Endothelial cell of umbilical vein (primary cell): ENCODE data around the gene ATP10B. TPM values are rescaled to one million over a fixed set of nuclear protein-coding genes. Genes with fewer than 3 reads are reported as not detected.

ENCODE experiments used
- BruUV-seq: library from RNA; stranded (reverse); fragments of 400-500 nt; replicated peaks from 2 replicates; lab custom pipeline; 2021; lab: Mats Ljungman, UMichigan
- CTCF ChIA-PET: fragments of 300-600, 350-600 bp; sonication (Branson Sonifier 250); formaldehyde crosslinking; loops from one replicate; lab custom pipeline; 2021; ENCODE audit warnings: antibody characterized with exemption, inconsistent platforms; lab: Charles Lee
- POLR2A ChIA-PET: fragments of 300-600, 350-600 bp; sonication (Branson Sonifier 250); formaldehyde crosslinking; loops from one replicate; lab custom pipeline; 2021; ENCODE audit warnings: antibody characterized with exemption, inconsistent platforms; lab: Charles Lee
- DNase-seq: peaks from one replicate; pipeline ENCODE4 v3.0.0-alpha.2; 2011; ENCODE audit warnings: low read depth, low spot score
- FAIRE-seq: peaks from 2 replicates; lab custom pipeline; 2011; peaks lifted over from hg19 to GRCh38; lab: Jason Lieb, UNC
- H2AFZ ChIP-seq: 2 replicates; pipeline ENCODE4 v1.6.0; 2012; ENCODE audit warnings: low read depth, low read length, control low read depth, inconsistent platforms
- H3K27ac ChIP-seq: 2 replicates; pipeline ENCODE4 v1.5.1; 2011; ENCODE audit warnings: low read depth, mild to moderate bottlenecking, control low read depth, low read length, moderate library complexity; ENCODE audit not compliant: insufficient read depth
- H3K27me3 ChIP-seq, 2 experiments: 2 replicates each; pipeline versions ENCODE4 v1.6.0 to v1.6.1; 2011; ENCODE audit warnings: low read length in 2 of 2, mixed read lengths in 1 of 2; ENCODE audit not compliant: control insufficient read depth in 2 of 2, insufficient read depth in 2 of 2
- H3K36me3 ChIP-seq, 2 experiments: 2 replicates in 1 of 2; 3 replicates in 1 of 2; pipeline ENCODE4 v1.5.1; 2011; ENCODE audit warnings: low read length in 2 of 2, mild to moderate bottlenecking in 1 of 2, moderate library complexity in 1 of 2; ENCODE audit not compliant: control insufficient read depth in 2 of 2, insufficient read depth in 2 of 2; ENCODE audit errors: extremely low read depth in 1 of 2
- H3K4me1 ChIP-seq: 3 replicates; pipeline ENCODE4 v1.5.1; 2011; ENCODE audit warnings: mild to moderate bottlenecking, low read length; ENCODE audit not compliant: control insufficient read depth, insufficient read depth; ENCODE audit errors: extremely low read depth
- H3K4me2 ChIP-seq: 2 replicates; pipeline ENCODE4 v1.6.1; 2011; ENCODE audit warnings: low read length, control low read depth, mixed read lengths; ENCODE audit not compliant: insufficient read depth
- H3K4me3 ChIP-seq, 3 experiments: fragments of 200-600 bp in 1 of 3; sonication (generic), shearing (Covaris generic) in 1 of 3; replicated peaks in 1 of 3; 2 replicates each; pipeline ENCODE4 v1.5.1; 2011 to 2016; ENCODE audit warnings: control low read depth in 3 of 3, low read length in 3 of 3, mild to moderate bottlenecking in 2 of 3, inconsistent platforms in 1 of 3, low read depth in 1 of 3, moderate library complexity in 1 of 3; ENCODE audit not compliant: insufficient read depth in 1 of 3
- H3K79me2 ChIP-seq: 2 replicates; pipeline ENCODE4 v1.6.0; 2012; ENCODE audit warnings: low read length, inconsistent platforms; ENCODE audit not compliant: control insufficient read depth, insufficient read depth
- H3K9ac ChIP-seq: replicated peaks from 2 replicates; pipeline ENCODE3; 2011; ENCODE audit warnings: low read length, control low read depth; ENCODE audit not compliant: insufficient read depth; ENCODE audit errors: extremely low read depth
- H3K9me1 ChIP-seq: replicated peaks from 3 replicates; pipeline ENCODE4 v1.6.0; 2011; ENCODE audit warnings: mild to moderate bottlenecking, low read length; ENCODE audit not compliant: control insufficient read depth, insufficient read depth; ENCODE audit errors: extremely low read depth
- H3K9me3 ChIP-seq: replicated peaks from 2 replicates; pipeline ENCODE4 v1.5.1; 2012; ENCODE audit warnings: low read length, inconsistent platforms; ENCODE audit not compliant: control insufficient read depth, insufficient read depth
- H4K20me1 ChIP-seq: replicated peaks from 2 replicates; pipeline ENCODE3; 2011; ENCODE audit warnings: mild to moderate bottlenecking, low read length; ENCODE audit not compliant: control insufficient read depth, insufficient read depth; ENCODE audit errors: extremely low read depth
- CTCF ChIP-seq, 2 donors: IDR thresholded peaks; 1 replicate in 1 of 2; 2 replicates in 1 of 2; pipeline ENCODE4 v1.5.1; 2011; ENCODE audit warnings: low read length in 2 of 2, mild to moderate bottlenecking in 2 of 2, moderate library complexity in 2 of 2, control low read depth in 1 of 2, inconsistent platforms in 1 of 2, low read depth in 1 of 2; ENCODE audit not compliant: insufficient read depth in 1 of 2; ENCODE audit errors: extremely low read depth in 1 of 2
- EZH2 ChIP-seq: IDR thresholded peaks from 2 replicates; pipeline ENCODE4 v1.6.1; 2012; ENCODE audit warnings: borderline replicate concordance, low read depth, mild to moderate bottlenecking, moderate library complexity, low read length, inconsistent platforms; ENCODE audit not compliant: severe bottlenecking
- FOS ChIP-seq: IDR thresholded peaks from 2 replicates; pipeline ENCODE4 v1.6.1; 2011; ENCODE audit warnings: mild to moderate bottlenecking, low read length, moderate library complexity, borderline replicate concordance; ENCODE audit not compliant: insufficient read depth
- GATA2 ChIP-seq: IDR thresholded peaks from 2 replicates; pipeline ENCODE4 v1.7.0; 2011; ENCODE audit warnings: low read depth, mild to moderate bottlenecking, moderate library complexity, mixed read lengths, low read length; ENCODE audit not compliant: insufficient read length, insufficient read depth
- JUN ChIP-seq: IDR thresholded peaks from 2 replicates; pipeline ENCODE4 v1.6.1; 2011; ENCODE audit warnings: borderline replicate concordance, low read depth; ENCODE audit not compliant: insufficient read length, insufficient read depth
- MAX ChIP-seq: IDR thresholded peaks from 2 replicates; pipeline ENCODE4 v1.6.1; 2011; ENCODE audit not compliant: insufficient read depth, insufficient read length
- MYC ChIP-seq: IDR thresholded peaks from one replicate; pipeline ENCODE4 v1.6.1; 2011; ENCODE audit warnings: mild to moderate bottlenecking, low read depth, low read length
- POLR2A ChIP-seq: IDR thresholded peaks from 2 replicates; pipeline ENCODE4 v1.6.1; 2012; ENCODE audit warnings: low read depth, mild to moderate bottlenecking, control low read depth, low read length
- POLR2AphosphoS5 ChIP-seq: IDR thresholded peaks from 2 replicates; pipeline ENCODE4 v1.6.1; 2012; ENCODE audit warnings: low read depth, mild to moderate bottlenecking, control low read depth, low read length, moderate library complexity; ENCODE audit not compliant: insufficient read depth
- dilution Hi-C: fragments of 300-500 bp; cut with MboI; formaldehyde crosslinking; loops from one replicate; pipeline ENCODE4 v1.15.0; 2019; ENCODE audit warnings: low sequenced_read_pairs; ENCODE audit not compliant: extremely low pct_ligation_motif_present
- intact Hi-C: fragments of 100-400 bp; cut with micrococcal nuclease; formaldehyde crosslinking; loops from one replicate; pipeline ENCODE4 v1.10.0; 2022
- polyA plus RNA-seq, 4 experiments: library from polyadenylated mRNA; depleted of rRNA in 3 of 4; stranded (reverse) in 3 of 4; unstranded in 1 of 4; fragments of >200 nt; gene quantifications; 2 replicates each; pipeline versions ENCODE4 v1.2.1 to v1.2.3, GENCODE V29; 2011 to 2012; ENCODE audit warnings: missing spikeins in 1 of 4
- total RNA-seq: library from RNA; stranded (reverse); gene quantifications from 2 replicates; pipeline ENCODE4 v1.2.3, GENCODE V29; 2021

ATP10B gene
- total and polyA plus RNA-seq, 2 donors (not counting 3 experiments of a cell fraction or from before 2014, with no cell fraction given), result not detected

GRCh38 chr5:160620401-160620800, 231.6 kb downstream of the ATP10B start:
- H4K20me1 ChIP-seq, result no peaks in the 10 kb centered on the region
- TF ChIP-seq POLR2AphosphoS5, result no peak
- no peak for TF ChIP-seq CTCF (IDR thresholded peaks at IDR 0.05; ENCODE audit: extremely low read depth in 1 of 2, insufficient read depth in 1 of 2, low read depth in 1 of 2, low read length in 2 of 2)
- no peak for TF ChIP-seq FOS
- no peak for TF ChIP-seq MAX
- no peak for TF ChIP-seq POLR2A
- no peak for TF ChIP-seq GATA2
- TF ChIP-seq MYC, result no peak
- TF ChIP-seq EZH2, result no peak
- TF ChIP-seq JUN, result no peak
- no peaks in the 10 kb centered on the region for H3K4me1 ChIP-seq
- CTCF ChIA-PET, result no interaction called here
- POLR2A ChIA-PET, result no interaction called here
- H3K27ac ChIP-seq, result no peak overlapping the region
- dilution Hi-C loops (no loop called here), intact Hi-C loops (no loop called here)
- FAIRE-seq (no peak), DNase-seq (no peak)
- no peak overlapping the region for H3K9ac ChIP-seq
- no peaks in the 10 kb centered on the region for H3K79me2 ChIP-seq
- H3K9me3 ChIP-seq, result no peaks in the 10 kb centered on the region
- H3K27me3 ChIP-seq, result no peaks in the 10 kb centered on the region
- H3K4me3 ChIP-seq, result no peak overlapping the region
- no peaks in the 10 kb centered on the region for H3K36me3 ChIP-seq
- no peak overlapping the region for H2AFZ ChIP-seq
- no peaks in the 10 kb centered on the region for H3K9me1 ChIP-seq
- BruUV-seq, result no TSS peak
- no peak overlapping the region for H3K4me2 ChIP-seq
